Stimulated activated CD8-positive, alpha-beta memory T cell treated with anti-CD3 and anti-CD28 coated beads, Interleukin-7, amount 100 ng/mL, for 4 hours (primary cell): Measurements from ENCODE around the gene RTF1.

Experiments used
- DNase-seq, 2 donors: peaks; one replicate each; pipeline ENCODE4 v3.0.0-alpha.2; 2020; ENCODE audit warnings: low read depth in 2 of 2

Gene RTF1

DNA sequence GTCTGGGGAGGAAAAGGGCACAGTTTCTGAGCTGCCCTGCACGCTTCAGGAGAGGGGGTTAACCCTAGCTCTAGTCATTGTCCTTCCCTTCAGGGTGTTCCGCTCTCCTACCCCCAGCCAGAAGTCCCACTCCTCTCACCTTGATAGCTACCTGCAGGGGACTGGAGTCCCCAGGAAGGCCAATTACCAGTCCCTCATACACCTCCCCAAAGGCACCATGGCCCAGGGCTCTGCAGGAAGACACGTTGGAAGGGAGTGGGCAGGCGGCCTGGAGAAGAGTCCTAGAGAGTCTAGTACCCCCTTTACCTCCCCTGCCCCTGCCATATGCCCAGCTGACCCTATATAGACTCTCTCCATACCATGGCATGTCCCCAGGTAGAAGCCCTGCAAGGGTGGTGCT is 88.9 kb downstream of the RTF1 start:
- DNase-seq = no peak

DNA sequence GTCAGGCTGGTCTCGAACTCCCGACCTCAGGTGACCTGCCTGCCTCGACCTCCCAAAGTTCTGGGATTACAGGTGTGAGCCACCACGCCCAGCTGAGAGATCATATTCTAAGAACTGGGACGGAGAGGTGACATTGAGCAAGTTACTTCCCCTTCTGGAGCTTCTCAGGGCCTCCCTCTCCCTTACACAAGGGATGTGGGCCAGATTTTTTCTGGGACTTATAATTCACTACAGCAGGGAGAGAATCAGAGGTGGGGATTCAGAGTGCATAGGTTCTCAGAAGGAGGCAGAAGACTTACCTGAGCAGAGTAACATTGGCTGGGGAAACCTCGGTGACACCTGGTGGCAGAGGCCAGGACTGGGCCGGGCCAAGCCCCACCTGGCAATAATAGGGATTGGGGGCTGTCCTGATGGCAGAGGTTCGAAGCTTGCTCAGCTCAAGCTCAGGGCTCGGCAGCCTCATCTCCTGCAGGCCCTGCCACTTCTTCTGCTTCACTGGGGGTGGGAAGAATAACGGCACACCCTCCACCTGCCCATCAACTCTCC is 90.0 kb downstream of the RTF1 start:
- no peak for DNase-seq

DNA sequence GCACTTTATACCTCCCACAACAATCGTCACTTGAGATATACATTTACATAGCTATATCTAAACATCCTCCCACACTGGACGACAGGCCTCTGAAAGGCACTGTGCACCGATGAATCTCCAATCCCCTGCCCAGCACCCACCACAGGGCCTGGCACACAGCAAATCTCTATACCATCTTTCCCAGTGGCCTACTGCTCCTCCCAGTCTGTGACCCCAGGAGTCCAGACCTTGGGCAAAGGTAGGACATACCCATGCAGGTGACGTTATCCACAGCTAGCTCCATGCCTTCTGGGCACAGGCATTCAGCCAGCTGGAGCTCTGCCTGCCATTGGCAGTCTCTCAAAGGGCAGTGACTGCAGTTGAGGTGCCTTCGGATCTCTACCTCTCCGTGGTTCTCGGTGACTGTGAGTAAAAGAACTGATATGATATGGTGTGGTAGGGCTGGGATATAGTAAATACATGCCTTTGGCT is 91.0 kb downstream of the RTF1 start:
- DNase-seq = no peak

DNA sequence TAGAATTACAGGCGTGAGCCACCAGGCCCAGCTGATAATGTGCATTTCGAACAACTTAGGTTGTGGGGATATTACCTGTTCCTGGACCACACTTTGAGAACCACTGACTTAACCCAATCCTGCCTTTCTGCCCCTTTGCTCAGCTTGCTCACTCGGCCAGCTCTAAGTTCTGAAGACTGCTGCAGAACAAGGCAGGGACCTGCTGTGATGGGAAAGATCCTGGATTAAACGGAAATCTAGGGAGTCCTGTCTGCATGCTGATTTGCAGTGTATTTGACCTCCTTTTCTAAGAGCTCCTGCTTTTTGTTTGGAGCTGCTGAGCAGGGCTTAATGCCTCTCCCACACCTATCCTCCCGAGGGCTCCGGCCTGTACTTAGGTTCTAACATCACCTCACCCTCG is 93.8 kb downstream of the RTF1 start:
- DNase-seq = no peak

DNA sequence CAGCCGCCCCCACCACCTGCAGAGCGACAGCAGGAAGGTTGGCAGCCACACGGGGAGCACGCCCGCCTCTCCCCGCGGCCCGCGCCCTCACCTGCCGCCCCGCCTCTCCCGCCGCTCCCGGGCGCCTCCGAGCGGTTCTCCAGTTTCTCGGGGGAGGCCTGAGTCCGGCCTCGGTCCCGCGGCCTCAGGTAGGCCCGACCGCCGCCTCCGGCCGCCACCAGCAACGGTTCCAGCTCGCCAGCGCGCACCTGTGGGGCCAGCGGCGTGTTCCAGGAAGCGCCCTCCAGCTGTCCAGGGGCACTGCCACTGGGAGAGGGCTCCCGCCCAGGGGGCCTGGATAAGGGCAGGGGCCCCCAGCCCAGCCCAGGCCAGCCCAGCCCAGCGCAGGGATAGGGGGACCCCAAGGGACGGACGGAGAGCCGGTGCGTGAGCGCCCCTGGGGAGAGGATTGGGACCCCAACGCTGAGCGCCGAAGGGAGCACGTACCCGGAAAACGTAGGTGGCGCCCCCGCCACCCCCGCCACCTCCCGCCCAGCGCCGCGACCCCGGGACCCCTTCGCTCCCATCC is 94.5 kb downstream of the RTF1 start:
- no peak for DNase-seq

DNA sequence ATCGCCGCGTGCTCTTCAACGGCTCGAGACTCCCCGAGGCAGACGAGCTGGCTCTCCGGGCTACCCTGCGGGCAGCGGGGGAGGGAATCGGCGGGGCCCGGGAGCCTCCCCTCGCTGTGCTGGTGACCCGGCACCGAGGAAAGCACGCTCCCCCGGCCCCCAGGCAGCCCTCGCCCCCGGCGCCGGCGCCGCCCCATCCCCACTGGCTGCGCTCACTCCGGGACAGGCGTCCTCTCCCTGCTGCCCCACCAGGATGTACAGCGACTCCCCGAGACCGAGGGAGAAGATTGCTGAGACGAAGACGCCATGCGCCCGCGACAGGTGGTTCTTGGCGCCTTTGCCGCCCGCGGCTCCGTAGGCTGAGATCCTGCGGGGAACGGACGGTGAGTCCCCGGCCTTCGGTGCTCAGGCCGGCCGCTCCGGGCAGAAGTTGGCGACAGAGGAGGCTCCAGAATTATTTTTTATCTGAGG is 95.0 kb downstream of the RTF1 start:
- no peak for DNase-seq

DNA sequence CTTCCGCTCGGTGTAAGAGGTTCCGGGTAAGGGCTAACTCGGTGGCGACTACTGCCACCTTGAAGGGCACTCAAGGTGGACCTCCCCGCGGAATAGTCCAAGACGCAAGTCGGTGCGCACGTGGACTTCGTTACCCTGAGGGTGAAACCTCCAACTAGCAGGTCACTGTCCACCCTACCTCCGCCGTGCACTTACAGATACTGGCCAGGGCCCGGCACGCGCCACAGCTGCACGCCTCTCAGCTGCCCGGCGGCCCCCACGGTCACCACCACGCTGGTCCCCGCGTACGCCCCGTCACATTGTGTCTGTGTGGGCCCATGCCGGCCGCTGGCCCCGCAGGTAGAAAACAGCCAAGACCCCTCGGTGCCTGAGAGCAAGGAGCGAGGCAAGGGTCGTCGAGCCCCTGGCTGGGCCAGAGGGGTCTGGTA is 95.6 kb downstream of the RTF1 start:
- DNase-seq = no peak

DNA sequence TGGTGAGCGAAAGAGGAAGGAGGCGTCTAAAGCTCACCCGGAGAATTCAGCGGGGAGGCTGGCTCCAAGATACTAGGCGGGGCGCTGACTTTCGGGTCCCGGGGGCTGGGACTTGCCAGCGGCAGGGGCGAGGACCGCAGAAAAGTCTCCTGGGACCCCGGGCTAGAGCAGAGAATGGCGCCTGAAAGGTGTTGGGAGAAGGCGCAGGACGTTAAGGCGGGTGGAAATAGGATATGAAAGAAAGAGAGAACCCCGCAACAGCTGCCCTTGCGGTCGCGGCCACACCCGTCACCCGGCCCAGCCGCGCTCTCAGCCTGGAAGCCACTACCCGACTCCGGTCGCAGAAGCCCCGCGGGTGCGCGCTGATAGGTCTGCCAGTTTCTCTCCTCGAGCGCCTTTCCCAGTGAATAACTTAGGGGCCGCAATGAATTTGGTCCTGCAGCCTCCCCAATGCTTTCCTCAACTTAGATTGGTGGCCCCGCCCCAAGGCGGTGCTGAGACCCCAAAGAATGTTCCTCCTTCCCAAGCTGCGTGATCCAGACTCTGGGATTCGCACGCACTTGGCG is 96.1 kb downstream of the RTF1 start:
- DNase-seq = no peak

DNA sequence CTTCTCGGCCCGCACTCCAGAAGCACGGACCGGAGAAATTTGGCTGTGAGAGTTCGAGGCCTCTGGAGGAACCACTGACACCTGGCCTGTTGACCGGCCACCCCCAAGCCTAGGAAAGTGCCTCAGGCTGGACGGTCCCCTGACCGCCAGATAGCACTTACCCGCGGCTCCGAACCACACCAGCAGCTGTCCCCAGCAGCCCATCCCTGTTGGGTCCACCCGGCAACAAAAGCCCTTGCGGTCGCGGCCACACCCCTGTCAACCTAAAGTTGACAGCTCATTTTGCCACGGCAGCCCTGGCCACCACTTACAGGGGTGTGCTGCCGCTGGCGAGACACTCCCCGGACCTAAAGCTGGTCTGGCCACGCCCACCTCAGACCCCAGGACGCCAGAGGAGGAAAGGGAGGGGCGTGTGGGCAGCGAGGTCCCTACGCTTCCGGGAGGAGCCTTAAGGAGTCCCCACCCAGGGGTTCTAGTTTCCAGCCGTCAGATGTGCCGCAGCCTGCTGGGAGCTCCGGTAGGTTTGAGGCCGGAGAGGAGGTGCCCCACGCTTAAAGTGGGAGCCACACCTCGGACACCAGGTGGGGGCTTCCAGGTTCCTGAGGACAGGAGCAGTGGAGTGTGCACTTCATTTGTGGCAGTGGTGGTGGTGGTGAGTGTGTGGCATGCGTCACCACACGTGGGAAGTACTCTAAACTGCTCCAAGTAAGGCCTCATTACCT is 96.8 kb downstream of the RTF1 start, which contains the start of gene LTK:
Gene LTK (minus strand): TSS at position 322 of the 722 bp plus-strand sequence. CDS start 118 bp downstream, at position 204.
- DNase-seq = no peak

DNA sequence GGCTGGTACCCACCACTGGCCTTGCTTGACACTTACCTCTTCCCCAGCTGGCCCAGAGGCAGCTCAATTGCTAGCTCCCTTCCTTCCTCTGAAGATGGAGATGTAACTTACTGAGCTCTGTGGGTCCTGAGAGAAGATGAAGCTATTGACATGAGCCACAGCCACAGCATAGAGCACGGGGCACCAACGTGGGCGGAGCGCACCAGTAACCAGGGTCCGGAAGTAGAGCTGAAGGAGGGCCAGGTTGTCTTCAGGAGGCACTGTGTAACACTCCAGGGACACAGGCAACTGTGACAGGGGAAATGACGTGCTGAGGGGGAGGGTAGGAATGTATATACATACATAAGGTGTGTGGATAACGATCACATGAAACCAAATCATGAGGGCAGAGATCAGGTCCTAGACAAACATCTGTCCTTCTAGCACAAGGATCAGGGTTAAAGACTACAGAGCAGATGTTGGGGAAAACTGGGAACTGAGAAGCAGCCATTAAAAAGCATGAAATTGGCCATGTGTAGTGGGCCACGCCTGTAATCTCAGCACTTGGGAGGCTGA is 101.1 kb downstream of the RTF1 start:
- DNase-seq = no peak

DNA sequence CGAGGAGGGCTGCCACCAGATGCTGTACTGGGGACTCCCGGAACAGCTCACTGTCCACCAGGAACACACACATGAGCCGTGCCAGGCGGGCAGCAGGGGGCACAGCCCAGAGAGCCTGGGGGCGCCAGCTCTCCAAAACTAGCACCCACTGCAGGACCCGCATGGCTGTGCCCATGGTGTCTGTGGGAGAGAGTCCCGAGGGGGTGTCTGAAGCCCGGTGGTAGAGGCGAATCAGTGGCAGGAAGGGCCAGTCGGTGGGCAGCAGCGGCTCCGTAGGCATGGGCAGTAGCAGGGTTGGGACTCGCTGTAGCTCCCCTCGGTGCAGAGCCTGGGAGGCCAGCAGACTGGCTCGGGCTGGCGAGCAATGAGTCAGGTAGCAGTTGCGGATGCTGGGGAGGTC is 103.7 kb downstream of the RTF1 start:
- no peak for DNase-seq

DNA sequence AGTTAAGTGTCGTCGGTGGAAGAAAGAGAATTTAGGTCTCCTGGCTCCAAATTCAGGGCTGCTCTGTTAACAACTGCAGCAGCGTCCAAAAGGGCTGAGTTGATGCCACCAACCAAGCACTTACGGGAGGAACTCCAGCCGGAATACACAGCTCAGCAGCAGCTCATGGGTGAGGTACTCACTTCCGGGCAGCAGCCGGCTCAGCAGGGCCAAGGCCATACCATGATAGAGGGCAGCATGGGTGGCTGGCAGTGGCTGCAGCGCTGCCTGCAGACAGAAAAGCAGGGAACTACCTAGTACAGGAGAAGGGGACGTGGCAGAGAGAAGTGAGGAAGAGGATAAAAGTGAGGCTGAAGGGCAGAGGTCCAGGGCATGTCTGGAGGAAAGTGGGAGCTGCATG is 104.7 kb downstream of the RTF1 start:
- DNase-seq = no peak

DNA sequence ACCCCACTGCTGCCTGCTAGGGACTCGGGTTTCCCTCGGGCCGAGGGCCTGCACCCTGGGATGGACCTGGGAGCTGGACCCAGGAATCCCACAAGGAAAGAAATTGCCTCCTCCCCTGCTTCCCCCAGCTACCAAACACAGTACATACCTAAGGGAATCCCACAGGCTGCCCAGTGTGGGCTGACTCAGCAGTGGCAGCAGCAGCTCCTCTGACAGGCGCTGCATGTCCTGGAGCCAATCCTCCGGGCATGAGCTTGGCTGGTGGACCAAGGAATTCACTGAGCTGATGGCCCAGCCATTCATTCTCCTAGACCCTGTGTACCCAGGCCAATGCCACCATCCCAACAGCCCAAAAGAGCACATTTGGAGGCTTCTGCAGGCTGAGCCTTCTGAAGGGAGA is 106.2 kb downstream of the RTF1 start:
- no peak for DNase-seq

DNA sequence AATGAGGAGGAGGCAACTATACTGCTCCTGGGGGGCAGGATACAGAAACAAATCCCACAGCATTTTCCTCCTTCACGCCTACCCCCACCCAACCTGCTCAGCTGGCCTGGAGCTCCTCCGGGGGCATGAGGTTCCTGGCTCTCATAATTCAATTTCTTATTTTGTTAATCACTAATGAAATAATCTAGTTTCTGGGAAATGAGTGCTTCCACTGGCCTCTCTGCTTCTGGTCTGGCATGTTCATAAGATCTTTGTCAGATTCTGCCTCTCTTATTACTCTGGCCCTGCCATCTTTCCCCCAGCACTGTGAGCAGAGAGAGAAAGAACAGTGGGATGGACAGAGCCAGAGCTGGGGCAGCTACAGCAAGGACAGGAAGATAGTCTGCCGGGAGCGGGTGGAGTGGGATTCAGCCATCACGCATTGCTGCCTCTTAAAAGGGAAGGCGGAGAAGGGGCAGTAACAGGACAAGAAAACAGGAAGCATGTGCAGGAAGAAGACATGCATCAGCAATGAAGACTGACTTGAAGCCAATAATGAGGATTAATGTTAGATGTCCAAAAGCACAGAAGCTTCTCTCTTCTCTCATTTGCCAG is 113.6 kb downstream of the RTF1 start:
- no peak for DNase-seq
